Measurements from ENCODE around the gene FBXO9.

GRCh38 chr6:53054532-53054931, 10.7 kb upstream of the FBXO9 start:
- TF ChIP-seq ARNTL (CRISPR knock-in tag; IDR thresholded peaks at IDR 0.05; ENCODE audit: borderline replicate concordance, low read depth) (no peak), PPARA (CRISPR knock-in tag; IDR thresholded peaks at IDR 0.05; ENCODE audit: borderline replicate concordance) (no peak), CREB5 (CRISPR knock-in tag; IDR thresholded peaks at IDR 0.05; ENCODE audit: low read depth) (no peak), ZFP3 (CRISPR knock-in tag; IDR thresholded peaks at IDR 0.05) (no peak), POU6F1 (CRISPR knock-in tag; IDR thresholded peaks at IDR 0.05; ENCODE audit: borderline replicate concordance, low read depth) (no peak), ZC3H10 (CRISPR knock-in tag; IDR thresholded peaks at IDR 0.05) (no peak), PATZ1 (CRISPR knock-in tag; IDR thresholded peaks at IDR 0.05; ENCODE audit: borderline replicate concordance) (no peak), ZFP30 (CRISPR knock-in tag; IDR thresholded peaks at IDR 0.05) (no peak), RARB (CRISPR knock-in tag; IDR thresholded peaks at IDR 0.05) (no peak), TCF4 (CRISPR knock-in tag; IDR thresholded peaks at IDR 0.05; ENCODE audit: borderline replicate concordance) (no peak), TOX (CRISPR knock-in tag; IDR thresholded peaks at IDR 0.05; ENCODE audit: borderline replicate concordance) (no peak), BACH2 (CRISPR knock-in tag; IDR thresholded peaks at IDR 0.05; ENCODE audit: borderline replicate concordance) (no peak)

All from SK-N-SH treated with all-trans-retinoic acid at 6 μM for 48 hours (cell line).